Muscle of leg (tissue), 11 donors: Measurements from ENCODE around the gene ASTN2. TPM values are rescaled to one million over a fixed set of nuclear protein-coding genes. Genes with fewer than 3 reads are reported as not detected.

Source experiments
- DNase-seq: peaks from one replicate; pipeline ENCODE4 v3.0.0; 2013
- H3K27ac ChIP-seq: one replicate; pipeline ENCODE4 v1.5.1; 2013; ENCODE audit warnings: mild to moderate bottlenecking, low read length, control low read depth
- H3K27me3 ChIP-seq: one replicate; pipeline ENCODE4 v1.6.1; 2013; ENCODE audit warnings: low read length; ENCODE audit not compliant: control insufficient read depth, insufficient read depth
- H3K36me3 ChIP-seq: one replicate; pipeline ENCODE4 v1.6.1; 2013; ENCODE audit warnings: low read length; ENCODE audit not compliant: control insufficient read depth, insufficient read depth
- H3K4me1 ChIP-seq: one replicate; pipeline ENCODE4 v1.6.1; 2013; ENCODE audit warnings: low read length; ENCODE audit not compliant: control insufficient read depth, insufficient read depth
- H3K4me3 ChIP-seq: one replicate; pipeline ENCODE4 v1.5.1; 2013; ENCODE audit warnings: low read length, control low read depth
- H3K9me3 ChIP-seq: replicated peaks from 2 replicates; pipeline ENCODE4 v1.6.1; 2013; ENCODE audit warnings: low read depth, low read length; ENCODE audit not compliant: control insufficient read depth
- whole genome bisulfite sequencing: methylation state at CpG from one replicate; pipeline ENCODE4 v1.1.5; 2013; ENCODE audit warnings: missing lambda C conversion rate; ENCODE audit not compliant: insufficient coverage; 5-methylcytosine and 5-hydroxymethylcytosine counted together
- polyA plus RNA-seq, 8 donors: library from polyadenylated mRNA; unstranded; fragments of 120-200 nt; gene quantifications; one replicate each; pipeline versions ENCODE4 v1.2.1 to v1.2.3, GENCODE V29; 2013; ENCODE audit warnings: inconsistent platforms in 1 of 8, low replicate concordance in 1 of 8; ENCODE audit not compliant: insufficient read length in 8 of 8, insufficient read depth in 1 of 8
- total RNA-seq: library from RNA; stranded (reverse); fragments of 120-200 nt; gene quantifications from one replicate; pipeline ENCODE4 v1.2.4, GENCODE V29; 2013

ASTN2 gene
- total and polyA plus RNA-seq, 9 donors = 2.7 to 10.9 (median 4.4) TPM

GRCh38 chr9:117405950-117406705 is 8.7 kb downstream of the ASTN2 start:
- Histone ChIP-seq H3K4me3 (no peak overlapping the region), H3K4me1 (no peaks in the 10 kb centered on the region), H3K36me3 (no peaks in the 10 kb centered on the region), H3K9me3 (no peaks in the 10 kb centered on the region), H3K27me3 (peaks cover 7% of the 10 kb centered on the region), H3K27ac (no peak overlapping the region)
- DNase-seq = no peak
- WGBS = 53% methylated on average over 7 of the region's 7 CpGs

GRCh38 chr9:117403848-117404247 is 11.0 kb downstream of the ASTN2 start:
- H3K9me3 ChIP-seq = no peaks in the 10 kb centered on the region
- no peaks in the 10 kb centered on the region for H3K4me1 ChIP-seq
- H3K4me3 ChIP-seq = no peak overlapping the region
- H3K36me3 ChIP-seq = no peaks in the 10 kb centered on the region
- H3K27ac ChIP-seq = no peak overlapping the region
- no peak for DNase-seq
- peaks cover 7% of the 10 kb centered on the region for H3K27me3 ChIP-seq
- no CpG with 5 or more reads among the region's 2 CpGs for WGBS

- WGBS = 12% methylated on average over 5 of the region's 6 CpGs
- no peaks in the 10 kb centered on the region for H3K9me3 ChIP-seq
- peak; percentile 48 for DNase-seq
- H3K36me3 ChIP-seq = no peaks in the 10 kb centered on the region
- H3K4me1 ChIP-seq = no peaks in the 10 kb centered on the region
- H3K4me3 ChIP-seq = no peak overlapping the region
- no peak overlapping the region for H3K27ac ChIP-seq
- H3K27me3 ChIP-seq = peaks cover 6% of the 10 kb centered on the region
Measured at GRCh38 chr9:117403403-117403811, 11.4 kb downstream of the ASTN2 start.

GRCh38 chr9:117400171-117400570 is 14.7 kb downstream of the ASTN2 start:
- DNase-seq = no peak
- 38% methylated on average over 1 of the region's 2 CpGs for WGBS
- H3K36me3 ChIP-seq = no peaks in the 10 kb centered on the region
- no peaks in the 10 kb centered on the region for H3K27me3 ChIP-seq
- no peak overlapping the region for H3K27ac ChIP-seq
- no peaks in the 10 kb centered on the region for H3K9me3 ChIP-seq
- H3K4me1 ChIP-seq = no peaks in the 10 kb centered on the region
- no peak overlapping the region for H3K4me3 ChIP-seq

GRCh38 chr9:117395151-117395650 is 19.7 kb downstream of the ASTN2 start:
- Histone ChIP-seq H3K36me3 (no peaks in the 10 kb centered on the region), H3K4me3 (no peak overlapping the region), H3K27me3 (no peaks in the 10 kb centered on the region), H3K4me1 (no peaks in the 10 kb centered on the region), H3K27ac (no peak overlapping the region), H3K9me3 (no peaks in the 10 kb centered on the region)
- no peak for DNase-seq
- WGBS = 41% methylated on average over 2 of the region's 5 CpGs

- H3K36me3 ChIP-seq = no peaks in the 10 kb centered on the region
- H3K4me1 ChIP-seq = no peaks in the 10 kb centered on the region
- no peaks in the 10 kb centered on the region for H3K27me3 ChIP-seq
- no peak overlapping the region for H3K4me3 ChIP-seq
- H3K9me3 ChIP-seq = no peaks in the 10 kb centered on the region
- DNase-seq = no peak
- 75% methylated on average over 3 of the region's 4 CpGs for WGBS
- no peak overlapping the region for H3K27ac ChIP-seq
Measured at GRCh38 chr9:117394655-117395054, 20.2 kb downstream of the ASTN2 start.

- no peaks in the 10 kb centered on the region for H3K4me1 ChIP-seq
- no peak overlapping the region for H3K27ac ChIP-seq
- no peaks in the 10 kb centered on the region for H3K9me3 ChIP-seq
- no peak for DNase-seq
- H3K36me3 ChIP-seq = no peaks in the 10 kb centered on the region
- no peak overlapping the region for H3K4me3 ChIP-seq
- no CpG with 5 or more reads among the region's 2 CpGs for WGBS
- H3K27me3 ChIP-seq = no peaks in the 10 kb centered on the region
Measured at GRCh38 chr9:117392992-117393391, 21.9 kb downstream of the ASTN2 start.

GRCh38 chr9:117387422-117387821 is 27.4 kb downstream of the ASTN2 start:
- Histone ChIP-seq H3K27ac (no peak overlapping the region), H3K4me1 (no peaks in the 10 kb centered on the region), H3K27me3 (no peaks in the 10 kb centered on the region), H3K4me3 (no peak overlapping the region), H3K9me3 (no peaks in the 10 kb centered on the region), H3K36me3 (no peaks in the 10 kb centered on the region)
- no peak for DNase-seq
- 67% methylated on average over 3 of the region's 3 CpGs for WGBS

- H3K27me3 ChIP-seq = no peaks in the 10 kb centered on the region
- no peaks in the 10 kb centered on the region for H3K9me3 ChIP-seq
- H3K4me3 ChIP-seq = no peak overlapping the region
- no peaks in the 10 kb centered on the region for H3K36me3 ChIP-seq
- H3K27ac ChIP-seq = no peak overlapping the region
- no CpG with 5 or more reads among the region's 2 CpGs for WGBS
- no peak for DNase-seq
- H3K4me1 ChIP-seq = no peaks in the 10 kb centered on the region
Measured at GRCh38 chr9:117379341-117379740, 35.5 kb downstream of the ASTN2 start.

GRCh38 chr9:117377046-117377445 is 37.8 kb downstream of the ASTN2 start:
- no peak overlapping the region for H3K27ac ChIP-seq
- 40% methylated on average over 1 of the region's 5 CpGs for WGBS
- no peak overlapping the region for H3K4me3 ChIP-seq

More at GRCh38 chr9:117377046-117377445, 37.8 kb downstream of the ASTN2 start:
- H3K4me1 ChIP-seq = no peaks in the 10 kb centered on the region
- no peaks in the 10 kb centered on the region for H3K36me3 ChIP-seq
- DNase-seq = no peak
- no peaks in the 10 kb centered on the region for H3K27me3 ChIP-seq
- no peaks in the 10 kb centered on the region for H3K9me3 ChIP-seq
